GM12878 (cell line): ENCODE data around the gene LCN12. TPM values are rescaled to one million over a fixed set of nuclear protein-coding genes. Genes with fewer than 3 reads are reported as not detected.

Source experiments
- ATF7 ChIP-seq: fragments of 450-650 bp; IDR thresholded peaks from 2 replicates; pipeline ENCODE4 v1.6.1; 2016; ENCODE audit warnings: low read depth, mild to moderate bottlenecking
- BCL11A ChIP-seq: IDR thresholded peaks from 2 replicates; pipeline ENCODE4 v1.6.1; 2011; ENCODE audit warnings: low read depth, low read length
- E4F1 ChIP-seq: fragments of 450-650 bp; IDR thresholded peaks from 2 replicates; pipeline ENCODE4 v1.6.1; 2018; ENCODE audit warnings: borderline replicate concordance, mild to moderate bottlenecking; ENCODE audit not compliant: partially characterized antibody
- EGR1 ChIP-seq, 2 experiments: IDR thresholded peaks; 1 replicate in 1 of 2; 2 replicates in 1 of 2; pipeline ENCODE4 v1.6.1; 2011 to 2012; ENCODE audit warnings: low read depth in 2 of 2, low read length in 2 of 2, borderline replicate concordance in 1 of 2, mild to moderate bottlenecking in 1 of 2, moderate library complexity in 1 of 2
- KDM1A ChIP-seq: fragments of 200-600 bp; sonication (generic); IDR thresholded peaks from 2 replicates; pipeline ENCODE4 v1.6.1; 2016; ENCODE audit warnings: borderline replicate concordance
- MEF2A ChIP-seq: IDR thresholded peaks from 2 replicates; pipeline ENCODE4 v1.6.1; 2011; ENCODE audit warnings: low read depth, mild to moderate bottlenecking, low read length, moderate library complexity; ENCODE audit not compliant: insufficient read depth
- MEF2B ChIP-seq: fragments of 450-650 bp; IDR thresholded peaks from 2 replicates; pipeline ENCODE4 v1.6.1; 2018; ENCODE audit warnings: mild to moderate bottlenecking, moderate library complexity; ENCODE audit not compliant: partially characterized antibody, poor library complexity, severe bottlenecking
- MTA2 ChIP-seq: fragments of 450-650 bp; IDR thresholded peaks from 2 replicates; pipeline ENCODE4 v1.6.1; 2016; ENCODE audit warnings: low read depth, mild to moderate bottlenecking, moderate library complexity
- MYC ChIP-seq: IDR thresholded peaks from 2 replicates; pipeline ENCODE4 v1.6.1; 2011; ENCODE audit warnings: mild to moderate bottlenecking, low read length, moderate library complexity, inconsistent platforms; ENCODE audit not compliant: insufficient read depth, insufficient replicate concordance, insufficient read length, severe bottlenecking
- NR2C1 ChIP-seq: fragments of 450-650 bp; IDR thresholded peaks from 2 replicates; pipeline ENCODE4 v1.6.1; 2017; ENCODE audit warnings: antibody characterized with exemption, mild to moderate bottlenecking, moderate library complexity
- PKNOX1 ChIP-seq: fragments of 450-650 bp; IDR thresholded peaks from 2 replicates; pipeline ENCODE4 v1.6.1; 2016; ENCODE audit warnings: mild to moderate bottlenecking
- POLR2AphosphoS2 ChIP-seq: IDR thresholded peaks from 2 replicates; pipeline ENCODE4 v1.6.1; 2011; ENCODE audit warnings: low read depth, mild to moderate bottlenecking, low read length, improper control_type of control experiment, moderate library complexity
- POU2F2 ChIP-seq: IDR thresholded peaks from 3 replicates; pipeline ENCODE4 v1.6.1; 2011; ENCODE audit warnings: low read depth, mild to moderate bottlenecking, low read length, borderline replicate concordance
- RCOR1 ChIP-seq: conservative IDR thresholded peaks from 2 replicates; pipeline ENCODE4 v1.6.1; 2012; ENCODE audit warnings: low read depth, low read length, improper control_type of control experiment
- SUZ12 ChIP-seq: fragments of 200-600 bp; sonication (generic); IDR thresholded peaks from one replicate; pipeline ENCODE4 v1.6.1; 2018; ENCODE audit warnings: antibody characterized with exemption, mild to moderate bottlenecking; ENCODE audit not compliant: unreplicated experiment
- TCF12 ChIP-seq: IDR thresholded peaks from 2 replicates; pipeline ENCODE4 v1.6.1; 2011; ENCODE audit warnings: low read depth, mild to moderate bottlenecking, low read length
- YBX1 ChIP-seq: fragments of 450-650 bp; IDR thresholded peaks from 2 replicates; pipeline ENCODE4 v1.6.1; 2016; ENCODE audit warnings: antibody characterized with exemption
- ZBTB33 ChIP-seq: fragments of 450-650 bp; IDR thresholded peaks from 2 replicates; pipeline ENCODE4 v1.6.1; 2017; ENCODE audit warnings: mild to moderate bottlenecking
- ZBTB40 ChIP-seq: fragments of 450-650 bp; IDR thresholded peaks from 2 replicates; pipeline ENCODE4 v1.6.1; 2016; ENCODE audit warnings: mild to moderate bottlenecking, moderate library complexity, borderline replicate concordance
- ZSCAN29 ChIP-seq: fragments of 450-650 bp; IDR thresholded peaks from 2 replicates; pipeline ENCODE4 v1.6.1; 2017; ENCODE audit warnings: mild to moderate bottlenecking, moderate library complexity
- polyA plus RNA-seq, 11 experiments: library from polyadenylated mRNA; depleted of rRNA in 4 of 11; unstranded in 6 of 11; stranded (reverse) in 5 of 11; fragments of >200 nt; fragmentation: Nextera tagmentation in 4 of 11; fragmentation: Illumina TruSeq in 1 of 11; extraction: Ambion mirVana in 4 of 11; extraction: Trizol in 1 of 11; gene quantifications; 1 replicate in 1 of 11; 2 replicates in 10 of 11; pipeline versions ENCODE4 v1.2.1 to v1.2.3, GENCODE V29; 2011 to 2016; ENCODE audit warnings: inconsistent platforms in 2 of 11, missing spikeins in 2 of 11, low read depth in 1 of 11
- total RNA-seq, 4 experiments: library from RNA; depleted of rRNA in 3 of 4; stranded (reverse); fragments of >200 nt in 3 of 4; fragmentation: Illumina TruSeq in 1 of 4; extraction: Trizol in 1 of 4; gene quantifications; 2 replicates each; pipeline versions ENCODE4 v1.2.1 to v1.2.3, GENCODE V29; 2013 to 2021

Gene LCN12
- total and polyA plus RNA-seq, 10 of the 15 experiments (the other 5 are each of a cell fraction or from before 2014, with no cell fraction given), result 0.06 to 0.64 (median 0.40) TPM; not detected in 3

- no peak for TF ChIP-seq RCOR1
- no peak for TF ChIP-seq MYC
- no peak for TF ChIP-seq MTA2
- no peak for TF ChIP-seq E4F1
- TF ChIP-seq ZBTB40, result no peak
- TF ChIP-seq SUZ12, result no peak
- TF ChIP-seq POLR2AphosphoS2, result 0 out of 2 replicates have a peak, but pooled peaks have one; percentile 55
- TF ChIP-seq ATF7, result no peak
- 0 out of 3 replicates have a peak, but pooled peaks of 1 of the 2 experiments have one; percentile 6 for TF ChIP-seq EGR1 (IDR thresholded peaks at IDR 0.05; ENCODE audit: borderline replicate concordance in 1 of 2, low read depth in 2 of 2, low read length in 2 of 2)
- TF ChIP-seq TCF12, result peak; percentile 53; the same call in 1 of the 2 replicates
- no peak for TF ChIP-seq KDM1A
- no peak for TF ChIP-seq MEF2A
- TF ChIP-seq NR2C1, result no peak
- TF ChIP-seq ZSCAN29, result no peak
- 0 out of 3 replicates have a peak, but pooled peaks have one; percentile 9 for TF ChIP-seq POU2F2
- no peak for TF ChIP-seq BCL11A
- no peak for TF ChIP-seq PKNOX1
- TF ChIP-seq MEF2B, result no peak
- TF ChIP-seq YBX1, result no peak
- no peak for TF ChIP-seq ZBTB33
Observed at GRCh38 chr9:136949817-136950655, 2.0 kb upstream of the LCN12 start (continued).
